OCI-LY3 (cell line): Measurements from ENCODE around the gene ELP4.

ENCODE experiments used
- H2AFZ ChIP-seq: fragments of 200-600, 300-600 bp; shearing (Covaris generic); 2 replicates; pipeline ENCODE4 v1.6.0; 2014; ENCODE audit warnings: antibody characterized with exemption, low read depth, low read length
- H3K27ac ChIP-seq: fragments of 200-600, 300-600 bp; sonication (generic); 2 replicates; pipeline ENCODE4 v1.5.1; 2014; ENCODE audit warnings: mild to moderate bottlenecking, low read length, moderate library complexity, mixed read lengths
- H3K27me3 ChIP-seq: fragments of 200-600, 300-600 bp; sonication (generic); 2 replicates; pipeline ENCODE4 v1.6.1; 2014; ENCODE audit warnings: low read depth, low read length, mixed read lengths
- H3K36me3 ChIP-seq: fragments of 200-600, 300-600 bp; sonication (generic); replicated peaks from 2 replicates; pipeline ENCODE3; 2014; ENCODE audit warnings: low read depth, low read length, mixed read lengths
- H3K4me1 ChIP-seq: fragments of 300-600, 200-600 bp; sonication (generic); 2 replicates; pipeline ENCODE4 v1.6.1; 2014; ENCODE audit warnings: low read length, mixed read lengths
- H3K4me2 ChIP-seq: fragments of 200-600, 300-600 bp; sonication (generic); 2 replicates; pipeline ENCODE4 v1.6.1; 2014; ENCODE audit warnings: low read length, mixed read lengths
- H3K4me3 ChIP-seq: fragments of 300-600, 200-600 bp; sonication (generic); 2 replicates; pipeline ENCODE4 v1.5.1; 2014; ENCODE audit warnings: antibody characterized with exemption, mild to moderate bottlenecking, low read length, moderate library complexity
- H3K79me2 ChIP-seq: fragments of 300-600, 200-600 bp; shearing (Covaris generic); 2 replicates; pipeline ENCODE4 v1.6.1; 2014; ENCODE audit warnings: mild to moderate bottlenecking, low read length, mixed read lengths
- H3K9ac ChIP-seq: fragments of 300-600, 200-600 bp; shearing (Covaris generic); 2 replicates; pipeline ENCODE4 v1.6.0; 2014; ENCODE audit warnings: mild to moderate bottlenecking, low read length, moderate library complexity
- H3K9me3 ChIP-seq: fragments of 200-600, 300-600 bp; shearing (Covaris generic); 2 replicates; pipeline ENCODE4 v1.6.1; 2014; ENCODE audit warnings: low read length, mixed read lengths; ENCODE audit not compliant: insufficient read depth
- H4K20me1 ChIP-seq: fragments of 200-600, 300-600 bp; sonication (generic); 2 replicates; pipeline ENCODE4 v1.6.1; 2016; ENCODE audit warnings: low read length, mixed read lengths; ENCODE audit not compliant: insufficient read depth
- CTCF ChIP-seq: fragments of 200-600, 300-600 bp; sonication (generic); IDR thresholded peaks from 2 replicates; pipeline ENCODE4 v1.5.1; 2014; ENCODE audit warnings: antibody characterized with exemption, low read length, low read depth
- EZH2phosphoT487 ChIP-seq: fragments of 200-600 bp; shearing (Covaris generic); IDR thresholded peaks from 2 replicates; pipeline ENCODE4 v1.6.1; 2018; ENCODE audit warnings: antibody characterized with exemption, mixed run types, low read depth

ELP4 gene

GRCh38 chr11:31795706-31796498, 286.3 kb downstream of the ELP4 start:
- Histone ChIP-seq H3K27me3 (no peaks in the 10 kb centered on the region), H3K9me3 (no peaks in the 10 kb centered on the region), H4K20me1 (no peaks in the 10 kb centered on the region), H3K4me1 (peaks cover 4% of the 10 kb centered on the region; the same call in 1 of the 2 replicates), H2AFZ (no peak overlapping the region), H3K9ac (no peak overlapping the region), H3K4me3 (no peak overlapping the region), H3K36me3 (no peaks in the 10 kb centered on the region), H3K79me2 (no peaks in the 10 kb centered on the region), H3K27ac (no peak overlapping the region), H3K4me2 (no peak overlapping the region)
- TF ChIP-seq CTCF (no peak), EZH2phosphoT487 (no peak)

GRCh38 chr11:31796499-31797189, 287.1 kb downstream of the ELP4 start:
- H3K27me3 ChIP-seq, result no peaks in the 10 kb centered on the region
- no peaks in the 10 kb centered on the region for H4K20me1 ChIP-seq
- no peak overlapping the region for H3K4me2 ChIP-seq
- H3K79me2 ChIP-seq, result no peaks in the 10 kb centered on the region
- peaks cover 4% of the 10 kb centered on the region; the same call in 1 of the 2 replicates for H3K4me1 ChIP-seq
- no peak overlapping the region for H3K9ac ChIP-seq
- H2AFZ ChIP-seq, result no peak overlapping the region
- TF ChIP-seq CTCF (no peak), EZH2phosphoT487 (no peak)
- no peaks in the 10 kb centered on the region for H3K9me3 ChIP-seq
- no peak overlapping the region for H3K27ac ChIP-seq
- no peaks in the 10 kb centered on the region for H3K36me3 ChIP-seq
- H3K4me3 ChIP-seq, result no peak overlapping the region

DNA sequence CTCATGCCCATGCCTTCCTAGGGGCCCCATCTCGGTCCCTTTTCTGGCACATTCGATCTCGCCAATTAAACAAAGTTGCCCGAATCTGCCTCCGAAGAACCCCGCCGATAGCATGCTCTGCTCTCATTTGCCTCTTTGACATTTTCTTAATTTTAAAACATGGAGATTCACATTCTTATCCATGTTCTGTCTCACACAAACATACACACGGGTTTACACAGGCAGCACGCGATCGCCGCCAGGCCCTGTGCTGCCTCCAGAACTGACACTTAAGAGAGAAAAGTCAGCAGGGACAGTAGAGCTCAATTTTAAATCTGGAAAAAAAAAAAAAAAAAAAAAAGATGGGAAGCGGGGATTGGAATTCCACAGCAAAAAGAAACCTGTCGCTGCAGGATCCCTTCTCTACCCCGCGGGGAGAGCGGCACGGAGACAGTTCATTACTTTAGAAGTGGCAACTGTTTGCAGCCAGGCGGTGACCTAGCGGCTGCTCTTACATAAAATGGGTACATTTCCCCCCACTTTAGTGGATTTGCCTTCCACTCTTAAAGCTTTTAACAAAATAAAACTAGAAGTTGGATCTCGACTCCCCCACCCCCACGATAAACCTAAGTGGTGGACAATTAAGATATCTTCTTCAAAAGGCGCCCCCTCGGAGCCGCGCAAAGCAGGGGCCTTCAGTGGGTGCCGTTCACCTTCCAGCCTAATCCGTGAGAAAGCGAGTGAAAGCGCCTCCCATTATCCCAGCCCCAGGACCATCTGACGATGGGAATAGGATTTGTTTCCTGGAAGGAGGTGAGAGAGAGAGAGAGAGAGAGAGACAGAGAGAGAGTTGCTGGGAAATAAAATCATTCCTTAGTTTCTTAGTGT, 287.9 kb downstream of the ELP4 start:
- Histone ChIP-seq H3K27me3 (no peaks in the 10 kb centered on the region), H3K79me2 (no peaks in the 10 kb centered on the region), H3K4me2 (no peak overlapping the region), H3K27ac (no peak overlapping the region), H3K9me3 (no peaks in the 10 kb centered on the region), H3K36me3 (no peaks in the 10 kb centered on the region), H2AFZ (no peak overlapping the region), H4K20me1 (no peaks in the 10 kb centered on the region), H3K4me3 (no peak overlapping the region), H3K4me1 (peaks cover 4% of the 10 kb centered on the region; the same call in 1 of the 2 replicates), H3K9ac (no peak overlapping the region)
- no peak for TF ChIP-seq CTCF
- no peak for TF ChIP-seq EZH2phosphoT487
